ENCODE data around the gene HS2ST1.
"Not testable (repeated sequence)": the region's sequence is repeated elsewhere in the genome, so short reads cannot be mapped to it uniquely, and the experiment has no call there.

HS2ST1 gene

GRCh38 chr1:87056974-87057373 lies 142.5 kb downstream of the HS2ST1 start:
- DNase-seq (ENCODE audit: low read depth in 1 of 2, low spot score in 1 of 2) = no peak

GRCh38 chr1:87058343-87058649 lies 143.9 kb downstream of the HS2ST1 start:
- no peak for DNase-seq (ENCODE audit: low read depth in 1 of 2, low spot score in 1 of 2)

GRCh38 chr1:87061742-87062156 lies 147.3 kb downstream of the HS2ST1 start:
- DNase-seq (ENCODE audit: low read depth in 1 of 2, low spot score in 1 of 2) = no peak

GRCh38 chr1:87062687-87063086 lies 148.3 kb downstream of the HS2ST1 start:
- DNase-seq (ENCODE audit: low read depth in 1 of 2, low spot score in 1 of 2) = no peak

GRCh38 chr1:87064309-87064708 lies 149.9 kb downstream of the HS2ST1 start:
- no peak for DNase-seq (ENCODE audit: low read depth in 1 of 2, low spot score in 1 of 2)

- DNase-seq (ENCODE audit: low read depth in 1 of 2, low spot score in 1 of 2) = no peak
These were observed 150.6 kb downstream of the HS2ST1 start for GRCh38 chr1:87064986-87065385.

- not testable (repeated sequence) for DNase-seq (ENCODE audit: low read depth in 1 of 2, low spot score in 1 of 2)
These were observed 152.3 kb downstream of the HS2ST1 start for GRCh38 chr1:87066708-87067107.

- DNase-seq (ENCODE audit: low read depth in 1 of 2, low spot score in 1 of 2) = no peak
These were observed 158.0 kb downstream of the HS2ST1 start for GRCh38 chr1:87072411-87072810.

- DNase-seq (ENCODE audit: low read depth in 1 of 2, low spot score in 1 of 2) = no peak
These were observed 158.5 kb downstream of the HS2ST1 start for GRCh38 chr1:87072904-87073303.

GRCh38 chr1:87074001-87074795 lies 159.8 kb downstream of the HS2ST1 start:
- no peak for DNase-seq (ENCODE audit: low read depth in 1 of 2, low spot score in 1 of 2)

- DNase-seq (ENCODE audit: low read depth in 1 of 2, low spot score in 1 of 2) = no peak
These were observed 163.7 kb downstream of the HS2ST1 start for GRCh38 chr1:87077959-87078639.

- DNase-seq (ENCODE audit: low read depth in 1 of 2, low spot score in 1 of 2) = no peak
These were observed 169.9 kb downstream of the HS2ST1 start for GRCh38 chr1:87084244-87084836.

GRCh38 chr1:87086120-87086519 lies 171.7 kb downstream of the HS2ST1 start:
- DNase-seq (ENCODE audit: low read depth in 1 of 2, low spot score in 1 of 2) = no peak

GRCh38 chr1:87089070-87089736 lies 174.8 kb downstream of the HS2ST1 start:
- DNase-seq (ENCODE audit: low read depth in 1 of 2, low spot score in 1 of 2) = no peak

GRCh38 chr1:87089823-87090222 lies 175.4 kb downstream of the HS2ST1 start:
- DNase-seq (ENCODE audit: low read depth in 1 of 2, low spot score in 1 of 2) = no peak

GRCh38 chr1:87091425-87091824 lies 177.0 kb downstream of the HS2ST1 start:
- DNase-seq (ENCODE audit: low read depth in 1 of 2, low spot score in 1 of 2) = no peak

- DNase-seq (ENCODE audit: low read depth in 1 of 2, low spot score in 1 of 2) = no peak
These were observed 178.4 kb downstream of the HS2ST1 start for GRCh38 chr1:87092846-87093245.

GRCh38 chr1:87093286-87093685 lies 178.9 kb downstream of the HS2ST1 start:
- no peak for DNase-seq (ENCODE audit: low read depth in 1 of 2, low spot score in 1 of 2)

- no peak for DNase-seq (ENCODE audit: low read depth in 1 of 2, low spot score in 1 of 2)
These were observed 179.8 kb downstream of the HS2ST1 start for GRCh38 chr1:87094238-87094637.

GRCh38 chr1:87100271-87100670 lies 185.8 kb downstream of the HS2ST1 start:
- no peak for DNase-seq (ENCODE audit: low read depth in 1 of 2, low spot score in 1 of 2)

GRCh38 chr1:87103074-87103473 lies 188.6 kb downstream of the HS2ST1 start:
- no peak for DNase-seq (ENCODE audit: low read depth in 1 of 2, low spot score in 1 of 2)

- DNase-seq (ENCODE audit: low read depth in 1 of 2, low spot score in 1 of 2) = no peak
These were observed 189.7 kb downstream of the HS2ST1 start for GRCh38 chr1:87104140-87104539.

All from stimulated activated CD4-positive, alpha-beta T cell treated with anti-CD3 and anti-CD28 coated beads, Interleukin-15, amount 100 ng/mL, for 1 hour (primary cell).